HepG2 (cell line): ENCODE measurements around the gene BIRC5. TPM values are rescaled to one million over a fixed set of nuclear protein-coding genes. Genes with fewer than 3 reads are reported as not detected.
A peak's percentile ranks its signal among the peaks of the same experiment; 100 is the strongest.

ENCODE experiments used
- CBX2 ChIP-seq, 2 experiments: fragments of 200-600 bp in 1 of 2; sonication (generic); formaldehyde crosslinking in 1 of 2; IDR thresholded peaks; 2 replicates each; pipeline versions ENCODE4 v1.7.0 to v1.8.1; 2018 to 2022; ENCODE audit warnings: low read depth in 2 of 2, low read length in 1 of 2, mild to moderate bottlenecking in 1 of 2, missing genetic modification reagents in 1 of 2
- DR1 ChIP-seq: sonication (generic); formaldehyde crosslinking; IDR thresholded peaks from 2 replicates; pipeline ENCODE4 v1.8.0; 2021; ENCODE audit warnings: mild to moderate bottlenecking, missing genetic modification reagents, inconsistent platforms
- GZF1 ChIP-seq: sonication (generic); formaldehyde crosslinking; IDR thresholded peaks from 2 replicates; pipeline ENCODE4 v1.5.1; 2020; ENCODE audit warnings: mild to moderate bottlenecking, missing genetic modification reagents
- HDAC2 ChIP-seq: sonication (generic); formaldehyde crosslinking; IDR thresholded peaks from 2 replicates; pipeline ENCODE4 v1.4.0; 2020; ENCODE audit warnings: missing genetic modification reagents
- HHEX ChIP-seq: IDR thresholded peaks from 2 replicates; pipeline ENCODE4 v1.6.1; 2016; ENCODE audit warnings: control low read depth
- HNRNPLL ChIP-seq: fragments of 200-400 bp; formaldehyde crosslinking; IDR thresholded peaks from 2 replicates; pipeline ENCODE4 v1.6.1; 2017; ENCODE audit warnings: mild to moderate bottlenecking, low read depth, low read length; ENCODE audit not compliant: poor library complexity, severe bottlenecking
- KLF16 ChIP-seq, 2 experiments: sonication (generic) in 1 of 2; formaldehyde crosslinking in 1 of 2; IDR thresholded peaks; 2 replicates each; pipeline versions ENCODE4 v1.6.1 to v1.8.0; 2016 to 2023; ENCODE audit warnings: missing genetic modification reagents in 2 of 2, missing compliant biosample characterization in 1 of 2
- NFE2 ChIP-seq: sonication (generic); formaldehyde crosslinking; IDR thresholded peaks from 2 replicates; pipeline ENCODE4 v1.4.0; 2020; ENCODE audit warnings: missing genetic modification reagents
- NFIC ChIP-seq: IDR thresholded peaks from 2 replicates; pipeline ENCODE4 v1.6.1; 2012; ENCODE audit warnings: mild to moderate bottlenecking, low read length, inconsistent platforms
- NFRKB ChIP-seq: fragments of 450-650 bp; IDR thresholded peaks from 2 replicates; pipeline ENCODE4 v1.6.1; 2017
- NR2F6 ChIP-seq, 2 experiments: IDR thresholded peaks; 2 replicates each; pipeline ENCODE4 v1.6.1; 2016; ENCODE audit warnings: antibody characterized with exemption in 1 of 2, mild to moderate bottlenecking in 1 of 2
- PRMT3 ChIP-seq: sonication (generic); formaldehyde crosslinking; IDR thresholded peaks from 2 replicates; pipeline ENCODE4 v1.8.1; 2022; ENCODE audit warnings: low read depth, mild to moderate bottlenecking, moderate library complexity, missing genetic modification reagents, borderline replicate concordance
- RCOR2 ChIP-seq: IDR thresholded peaks from 2 replicates; pipeline ENCODE4 v1.6.1; 2016; ENCODE audit warnings: missing biosample characterization, missing genetic modification reagents
- RFXANK ChIP-seq: IDR thresholded peaks from 2 replicates; pipeline ENCODE4 v1.6.1; 2016
- SMARCE1 ChIP-seq: fragments of 450-650 bp; IDR thresholded peaks from 2 replicates; pipeline ENCODE4 v1.6.1; 2017; ENCODE audit warnings: borderline replicate concordance
- TBL1XR1 ChIP-seq: fragments of 150-350 bp; IDR thresholded peaks from 2 replicates; pipeline ENCODE4 v1.6.1; 2014; ENCODE audit warnings: borderline replicate concordance, low read length; ENCODE audit not compliant: partially characterized antibody
- THYN1 ChIP-seq: sonication (generic); formaldehyde crosslinking; IDR thresholded peaks from 2 replicates; pipeline ENCODE4 v1.8.1; 2023; ENCODE audit warnings: low read depth, mild to moderate bottlenecking, moderate library complexity, missing genetic modification reagents, borderline replicate concordance
- ZC3H13 ChIP-seq: sonication (generic); formaldehyde crosslinking; IDR thresholded peaks from 2 replicates; pipeline ENCODE4 v1.8.1; 2023; ENCODE audit warnings: mild to moderate bottlenecking, missing genetic modification reagents, moderate library complexity
- ZFP36 ChIP-seq: fragments of 150-350 bp; IDR thresholded peaks from 2 replicates; pipeline ENCODE4 v1.6.1; 2018; ENCODE audit warnings: borderline replicate concordance, low read length, low read depth; ENCODE audit not compliant: partially characterized antibody
- ZNF446 ChIP-seq: sonication (generic); formaldehyde crosslinking; IDR thresholded peaks from 2 replicates; pipeline ENCODE4 v1.5.0; 2020; ENCODE audit warnings: mild to moderate bottlenecking, missing genetic modification reagents
- ZNF772 ChIP-seq: sonication (generic); formaldehyde crosslinking; IDR thresholded peaks from 2 replicates; pipeline ENCODE4 v1.5.0; 2020; ENCODE audit warnings: mild to moderate bottlenecking, missing genetic modification reagents
- polyA plus RNA-seq, 8 experiments: library from polyadenylated mRNA; depleted of rRNA in 3 of 8; stranded (reverse) in 7 of 8; unstranded in 1 of 8; fragments of >200 nt; fragmentation: Illumina TruSeq in 4 of 8; extraction: Trizol in 4 of 8; gene quantifications; 2 replicates each; pipeline versions ENCODE4 v1.2.1 to v1.2.3, GENCODE V29; 2011 to 2016; ENCODE audit warnings: low read depth in 4 of 8, missing spikeins in 1 of 8, mixed read lengths in 1 of 8; ENCODE audit not compliant: insufficient read depth in 1 of 8
- total RNA-seq, 5 experiments: library from RNA; depleted of rRNA; stranded (reverse); fragments of >200 nt; fragmentation: Illumina TruSeq; extraction: Trizol; gene quantifications; 2 replicates each; pipeline ENCODE4 v1.2.3, GENCODE V29; 2016; ENCODE audit warnings: low read depth in 1 of 5
- TF ChIP-seq, protein P1 (sequence below): sonication (generic); formaldehyde crosslinking; IDR thresholded peaks from 2 replicates; pipeline ENCODE4 v1.9.0; 2021; ENCODE audit warnings: missing genetic modification reagents, mild to moderate bottlenecking, borderline replicate concordance
- TF ChIP-seq, protein P2 (sequence below), 2 experiments: IDR thresholded peaks; 2 replicates each; pipeline ENCODE4 v1.6.1; 2011 to 2012; ENCODE audit warnings: low read length in 2 of 2, borderline replicate concordance in 1 of 2, low read depth in 1 of 2, mild to moderate bottlenecking in 1 of 2, moderate library complexity in 1 of 2
- TF ChIP-seq, protein P3 (sequence below): IDR thresholded peaks from 2 replicates; pipeline ENCODE4 v1.6.1; 2016; ENCODE audit warnings: missing genetic modification reagents, missing compliant biosample characterization

Gene BIRC5
- total and polyA plus RNA-seq, 2 of the 13 experiments (the other 11 are each of a cell fraction or from before 2014, with no cell fraction given), result 30.3 to 135 TPM

DNA sequence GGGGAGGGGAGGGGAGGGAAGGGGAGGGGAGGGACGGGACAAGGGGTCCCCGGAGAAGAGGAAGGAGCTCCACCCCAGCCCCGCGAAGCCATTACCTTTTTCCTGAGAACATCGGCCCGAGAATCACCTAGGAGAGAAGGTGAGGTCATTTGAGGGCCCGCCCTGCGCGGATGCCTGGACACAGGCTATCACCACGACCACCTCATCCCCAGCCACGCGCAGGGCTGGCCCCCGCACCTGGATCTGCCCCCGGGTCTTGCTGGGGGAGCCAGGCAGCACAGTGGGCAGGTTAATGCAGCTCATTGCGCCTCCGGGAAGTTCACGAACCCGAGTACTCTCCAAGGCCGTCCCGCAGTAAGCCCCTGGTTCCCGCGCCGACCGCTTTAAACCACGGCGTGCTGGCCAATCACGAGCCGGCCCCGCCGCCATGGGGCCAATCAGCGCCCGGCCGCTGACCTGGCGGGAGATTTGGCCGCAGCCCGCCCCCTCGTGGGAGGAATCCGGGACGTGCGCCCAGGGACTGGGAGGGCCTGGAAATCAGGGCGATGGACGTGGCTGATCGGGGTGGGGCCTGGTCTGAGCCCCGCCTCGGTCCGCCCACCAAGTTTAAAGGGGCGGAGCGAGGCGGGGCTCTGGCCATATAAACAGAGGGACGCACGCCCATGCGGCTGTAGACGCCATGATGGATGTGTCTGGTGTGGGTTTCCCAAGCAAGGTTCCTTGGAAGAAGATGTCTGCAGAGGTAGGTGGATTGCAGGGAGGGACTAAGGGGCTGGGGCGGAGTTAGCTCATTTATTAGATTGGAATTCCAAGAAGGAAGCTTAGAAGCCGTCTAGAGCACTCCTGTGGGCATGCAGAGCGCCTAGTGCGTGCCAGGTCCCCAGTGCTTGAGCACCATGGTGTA, 27.1 kb upstream of the BIRC5 start, which contains the start of the genes AFMID and TK1 (continued):
- TF ChIP-seq NFRKB (peak; percentile 48; the same call in 1 of the 2 replicates), THYN1 (CRISPR knock-in tag) (peak; percentile 99), RFXANK (CRISPR knock-in tag) (peak; percentile 85), NFE2 (CRISPR knock-in tag) (no peak), HNRNPLL (peak; percentile 72), RCOR2 (no peak), DR1 (CRISPR knock-in tag) (peak; percentile 98), HHEX (CRISPR knock-in tag) (no peak), GZF1 (CRISPR knock-in tag) (peak; percentile 64; the same call in 1 of the 2 replicates), ZC3H13 (CRISPR knock-in tag) (peak; percentile 99), ZNF772 (peak; percentile 93), SMARCE1 (no peak), HDAC2 (CRISPR knock-in tag) (peak; percentile 79), PRMT3 (CRISPR knock-in tag) (peak; percentile 99), CBX2 (IDR thresholded peaks at IDR 0.05; ENCODE audit: low read depth, low read length) (no peak), CBX2 (CRISPR knock-in tag; IDR thresholded peaks at IDR 0.05; ENCODE audit: low read depth) (no peak), NFIC (no peak), ZFP36 (no peak), KLF16 (CRISPR knock-in tag; IDR thresholded peaks at IDR 0.05) (peak in 1 of 2 experiments; percentile 98; a peak in 2 of 4 replicates), TBL1XR1 (peak; percentile 77), ZNF446 (CRISPR knock-in tag) (no peak), NR2F6 (IDR thresholded peaks at IDR 0.05) (no peak), NR2F6 (CRISPR knock-in tag; IDR thresholded peaks at IDR 0.05) (peak; percentile 73; the same call in 1 of the 2 replicates)
- TF ChIP-seq, protein P1, sequence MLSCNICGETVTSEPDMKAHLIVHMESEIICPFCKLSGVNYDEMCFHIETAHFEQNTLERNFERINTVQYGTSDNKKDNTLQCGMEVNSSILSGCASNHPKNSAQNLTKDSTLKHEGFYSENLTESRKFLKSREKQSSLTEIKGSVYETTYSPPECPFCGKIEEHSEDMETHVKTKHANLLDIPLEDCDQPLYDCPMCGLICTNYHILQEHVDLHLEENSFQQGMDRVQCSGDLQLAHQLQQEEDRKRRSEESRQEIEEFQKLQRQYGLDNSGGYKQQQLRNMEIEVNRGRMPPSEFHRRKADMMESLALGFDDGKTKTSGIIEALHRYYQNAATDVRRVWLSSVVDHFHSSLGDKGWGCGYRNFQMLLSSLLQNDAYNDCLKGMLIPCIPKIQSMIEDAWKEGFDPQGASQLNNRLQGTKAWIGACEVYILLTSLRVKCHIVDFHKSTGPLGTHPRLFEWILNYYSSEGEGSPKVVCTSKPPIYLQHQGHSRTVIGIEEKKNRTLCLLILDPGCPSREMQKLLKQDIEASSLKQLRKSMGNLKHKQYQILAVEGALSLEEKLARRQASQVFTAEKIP (CRISPR knock-in tag), result no peak
- TF ChIP-seq, protein P2, sequence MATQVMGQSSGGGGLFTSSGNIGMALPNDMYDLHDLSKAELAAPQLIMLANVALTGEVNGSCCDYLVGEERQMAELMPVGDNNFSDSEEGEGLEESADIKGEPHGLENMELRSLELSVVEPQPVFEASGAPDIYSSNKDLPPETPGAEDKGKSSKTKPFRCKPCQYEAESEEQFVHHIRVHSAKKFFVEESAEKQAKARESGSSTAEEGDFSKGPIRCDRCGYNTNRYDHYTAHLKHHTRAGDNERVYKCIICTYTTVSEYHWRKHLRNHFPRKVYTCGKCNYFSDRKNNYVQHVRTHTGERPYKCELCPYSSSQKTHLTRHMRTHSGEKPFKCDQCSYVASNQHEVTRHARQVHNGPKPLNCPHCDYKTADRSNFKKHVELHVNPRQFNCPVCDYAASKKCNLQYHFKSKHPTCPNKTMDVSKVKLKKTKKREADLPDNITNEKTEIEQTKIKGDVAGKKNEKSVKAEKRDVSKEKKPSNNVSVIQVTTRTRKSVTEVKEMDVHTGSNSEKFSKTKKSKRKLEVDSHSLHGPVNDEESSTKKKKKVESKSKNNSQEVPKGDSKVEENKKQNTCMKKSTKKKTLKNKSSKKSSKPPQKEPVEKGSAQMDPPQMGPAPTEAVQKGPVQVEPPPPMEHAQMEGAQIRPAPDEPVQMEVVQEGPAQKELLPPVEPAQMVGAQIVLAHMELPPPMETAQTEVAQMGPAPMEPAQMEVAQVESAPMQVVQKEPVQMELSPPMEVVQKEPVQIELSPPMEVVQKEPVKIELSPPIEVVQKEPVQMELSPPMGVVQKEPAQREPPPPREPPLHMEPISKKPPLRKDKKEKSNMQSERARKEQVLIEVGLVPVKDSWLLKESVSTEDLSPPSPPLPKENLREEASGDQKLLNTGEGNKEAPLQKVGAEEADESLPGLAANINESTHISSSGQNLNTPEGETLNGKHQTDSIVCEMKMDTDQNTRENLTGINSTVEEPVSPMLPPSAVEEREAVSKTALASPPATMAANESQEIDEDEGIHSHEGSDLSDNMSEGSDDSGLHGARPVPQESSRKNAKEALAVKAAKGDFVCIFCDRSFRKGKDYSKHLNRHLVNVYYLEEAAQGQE (IDR thresholded peaks at IDR 0.05; ENCODE audit: borderline replicate concordance in 1 of 2, low read depth in 1 of 2, low read length in 2 of 2), result peak in 1 of 2 experiments; percentile 70; a peak in 1 of 4 replicates
- TF ChIP-seq, protein P3, sequence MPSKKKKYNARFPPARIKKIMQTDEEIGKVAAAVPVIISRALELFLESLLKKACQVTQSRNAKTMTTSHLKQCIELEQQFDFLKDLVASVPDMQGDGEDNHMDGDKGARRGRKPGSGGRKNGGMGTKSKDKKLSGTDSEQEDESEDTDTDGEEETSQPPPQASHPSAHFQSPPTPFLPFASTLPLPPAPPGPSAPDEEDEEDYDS (CRISPR knock-in tag), result peak; percentile 99
